Natural killer cell treated with Interleukin-12 subunit alpha and Interleukin-12 subunit beta and Interleukin-15 and Interleukin-18, amount 100 ng/mL, for 72 hours (primary cell): ENCODE data around the gene LHX6. TPM values are rescaled to one million over a fixed set of nuclear protein-coding genes. Genes with fewer than 3 reads are reported as not detected.

ENCODE experiments used
- ATAC-seq, 2 donors: fragments of 150-1000 bp; cut with Tn5 transposase in 1 of 2; sonication (Bioruptor Pico), chemical (Tn5 transposase) in 1 of 2; 2 replicates each; pipeline ENCODE4 v1.10.0; 2021
- DNase-seq: peaks from one replicate; pipeline ENCODE4 v3.0.0; 2022; ENCODE audit warnings: low spot score
- H3K27ac Mint-ChIP-seq, 2 donors: 1 replicate in 1 of 2; 2 replicates in 1 of 2; pipeline ENCODE4 v1.8.0; 2022; ENCODE audit warnings: mixed read lengths in 2 of 2, mild to moderate bottlenecking in 1 of 2, moderate library complexity in 1 of 2
- H3K27me3 Mint-ChIP-seq, 2 donors: 1 replicate in 1 of 2; 2 replicates in 1 of 2; pipeline ENCODE4 v1.8.0; 2022; ENCODE audit warnings: mixed read lengths in 2 of 2
- H3K36me3 Mint-ChIP-seq: one replicate; pipeline ENCODE4 v1.8.0; 2022; ENCODE audit warnings: mixed read lengths
- H3K4me1 Mint-ChIP-seq, 2 donors: 1 replicate in 1 of 2; 2 replicates in 1 of 2; pipeline ENCODE4 v1.8.0; 2022; ENCODE audit warnings: low read depth in 2 of 2, mixed read lengths in 2 of 2, mild to moderate bottlenecking in 1 of 2
- H3K4me3 Mint-ChIP-seq: one replicate; pipeline ENCODE4 v1.8.0; 2022; ENCODE audit warnings: mixed read lengths
- H3K9me3 Mint-ChIP-seq: 2 replicates; pipeline ENCODE4 v1.8.0; 2022; ENCODE audit warnings: mixed read lengths
- total RNA-seq, 2 donors: library from RNA; stranded (reverse); gene quantifications; one replicate each; pipeline ENCODE4 v1.2.3, GENCODE V29; 2022

The LHX6 gene
- total RNA-seq, 2 donors from 2014 or later, result not detected

DNA sequence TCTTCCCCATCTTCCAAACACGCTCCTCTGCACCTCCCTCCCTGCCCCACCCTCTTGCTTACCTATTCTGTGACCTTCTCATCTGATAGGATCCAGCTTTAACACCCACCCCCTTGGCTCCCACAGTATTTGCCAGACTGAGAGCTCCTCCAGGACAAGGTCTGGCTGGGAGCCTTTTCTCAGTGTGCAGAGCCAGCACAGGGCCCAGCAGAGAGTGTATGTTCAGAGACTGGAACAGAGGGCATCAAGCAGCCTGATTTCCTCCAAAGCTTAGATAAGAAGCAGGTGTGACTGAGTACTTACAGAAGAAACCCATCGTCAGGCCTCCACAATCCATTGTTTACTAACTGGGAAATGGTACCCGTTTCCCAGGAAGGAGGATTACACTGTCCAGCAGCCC, 26.6 kb downstream of the LHX6 start:
- ATAC-seq, result no peak
- no peak overlapping the region for H3K4me3 Mint-ChIP-seq
- DNase-seq, result no peak

GRCh38 chr9:122201641-122202040, 27.1 kb downstream of the LHX6 start:
- DNase-seq (no peak), ATAC-seq (no peak)
- Mint-ChIP-seq H3K27me3 (peaks cover 0 to 7% of the 10 kb centered on the region in 2 donors), H3K27ac (no peak overlapping the region), H3K4me1 (no peaks in the 10 kb centered on the region), H3K36me3 (no peaks in the 10 kb centered on the region), H3K4me3 (no peak overlapping the region), H3K9me3 (no peaks in the 10 kb centered on the region)

More for the DNA sequence above, 26.6 kb downstream of the LHX6 start:
- Mint-ChIP-seq H3K27me3 (peaks cover 3 to 4% of the 10 kb centered on the region in 2 donors), H3K9me3 (no peaks in the 10 kb centered on the region), H3K36me3 (no peaks in the 10 kb centered on the region), H3K27ac (no peak overlapping the region), H3K4me1 (no peaks in the 10 kb centered on the region)

GRCh38 chr9:122200960-122201595, 27.7 kb downstream of the LHX6 start:
- no peak overlapping the region for H3K27ac Mint-ChIP-seq
- no peak overlapping the region for H3K4me3 Mint-ChIP-seq
- no peak for ATAC-seq
- H3K9me3 Mint-ChIP-seq, result no peaks in the 10 kb centered on the region
- no peaks in the 10 kb centered on the region for H3K36me3 Mint-ChIP-seq
- H3K4me1 Mint-ChIP-seq, result no peaks in the 10 kb centered on the region
- no peak for DNase-seq
- peaks cover 0 to 7% of the 10 kb centered on the region in 2 donors for H3K27me3 Mint-ChIP-seq

DNA sequence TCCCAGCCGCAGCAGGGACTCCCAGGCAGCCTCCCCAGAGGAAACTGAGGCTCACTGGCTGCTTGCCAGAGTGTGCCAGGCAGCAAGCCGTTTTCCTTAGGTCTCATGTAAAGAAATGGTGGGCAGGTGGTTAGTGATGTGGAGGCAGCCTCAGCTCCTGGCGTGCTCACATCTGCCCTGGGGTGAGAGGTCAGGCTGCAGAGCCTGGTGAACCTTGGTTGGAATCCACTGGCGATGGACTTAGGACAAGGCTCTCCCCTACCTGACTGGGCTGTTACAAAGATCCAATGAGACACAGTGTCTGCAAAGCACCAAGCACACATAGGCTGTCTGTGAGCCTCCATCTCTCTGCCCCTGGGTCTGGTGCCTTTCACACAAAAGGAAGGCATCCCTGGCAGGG, 30.9 kb downstream of the LHX6 start:
- no peak overlapping the region for H3K27ac Mint-ChIP-seq
- H3K36me3 Mint-ChIP-seq, result no peaks in the 10 kb centered on the region
- no peak overlapping the region for H3K4me3 Mint-ChIP-seq
- no peak for DNase-seq
- no peaks in the 10 kb centered on the region for H3K4me1 Mint-ChIP-seq
- no peaks in the 10 kb centered on the region for H3K9me3 Mint-ChIP-seq
- no peak for ATAC-seq
- H3K27me3 Mint-ChIP-seq, result peaks cover 0 to 15% of the 10 kb centered on the region in 2 donors

DNA sequence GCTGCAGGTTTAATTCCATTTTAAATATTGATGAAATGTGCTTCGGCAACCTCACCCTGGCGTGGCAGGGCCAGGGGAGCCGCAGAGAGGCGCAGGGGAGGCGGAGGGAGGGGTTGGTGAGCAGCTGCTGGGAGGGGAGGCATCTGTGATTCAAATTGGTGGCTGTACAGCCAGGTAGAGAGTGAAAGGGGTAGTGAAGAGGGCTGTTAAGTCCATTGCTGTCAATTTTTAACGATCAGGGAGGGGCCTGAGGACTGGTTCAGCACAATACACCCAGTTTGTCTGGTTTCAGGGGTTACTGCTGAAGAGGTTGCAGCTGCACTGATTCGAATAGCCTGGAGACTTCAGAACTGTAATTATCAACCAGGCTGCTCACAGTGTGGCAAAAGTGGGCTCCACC, 31.3 kb downstream of the LHX6 start:
- Mint-ChIP-seq H3K27me3 (peaks cover 0 to 15% of the 10 kb centered on the region in 2 donors), H3K27ac (no peak overlapping the region), H3K4me3 (no peak overlapping the region), H3K4me1 (no peaks in the 10 kb centered on the region), H3K36me3 (no peaks in the 10 kb centered on the region), H3K9me3 (no peaks in the 10 kb centered on the region)
- ATAC-seq (no peak), DNase-seq (no peak)

- H3K9me3 Mint-ChIP-seq, result no peaks in the 10 kb centered on the region
- no peak overlapping the region for H3K4me3 Mint-ChIP-seq
- ATAC-seq, result no peak
- H3K4me1 Mint-ChIP-seq, result peaks cover 0 to 4% of the 10 kb centered on the region in 2 donors
- H3K27me3 Mint-ChIP-seq, result peaks cover 0 to 15% of the 10 kb centered on the region in 2 donors
- DNase-seq, result no peak
- no peak overlapping the region for H3K27ac Mint-ChIP-seq
- no peaks in the 10 kb centered on the region for H3K36me3 Mint-ChIP-seq
Observed at GRCh38 chr9:122195875-122196274, 32.9 kb downstream of the LHX6 start.

DNA sequence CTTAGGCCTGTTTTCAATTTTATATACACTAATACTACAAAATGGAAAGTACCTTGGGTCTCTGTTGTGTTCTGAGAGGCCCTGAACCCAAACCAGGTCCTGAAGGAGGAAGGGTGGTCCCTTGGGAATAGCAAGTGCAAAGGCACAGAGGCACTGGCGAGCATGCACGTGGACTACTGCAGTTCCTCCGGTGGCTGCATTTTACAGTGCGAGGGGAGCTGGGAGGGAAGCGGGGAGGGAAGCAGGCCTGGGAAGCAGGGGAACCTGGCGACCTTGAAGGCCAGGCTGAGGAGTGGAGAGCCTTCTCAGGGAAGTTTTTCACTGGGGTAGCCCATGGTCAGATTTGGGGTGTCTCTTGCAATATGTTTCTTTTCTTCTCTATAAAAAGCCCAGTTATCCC, 35.1 kb downstream of the LHX6 start:
- H3K4me3 Mint-ChIP-seq, result no peak overlapping the region
- H3K27me3 Mint-ChIP-seq, result peaks cover 0 to 15% of the 10 kb centered on the region in 2 donors
- no peak for ATAC-seq
- no peak for DNase-seq
- H3K9me3 Mint-ChIP-seq, result no peaks in the 10 kb centered on the region
- H3K4me1 Mint-ChIP-seq, result peaks cover 0 to 4% of the 10 kb centered on the region in 2 donors
- H3K27ac Mint-ChIP-seq, result no peak overlapping the region
- H3K36me3 Mint-ChIP-seq, result no peaks in the 10 kb centered on the region

DNA sequence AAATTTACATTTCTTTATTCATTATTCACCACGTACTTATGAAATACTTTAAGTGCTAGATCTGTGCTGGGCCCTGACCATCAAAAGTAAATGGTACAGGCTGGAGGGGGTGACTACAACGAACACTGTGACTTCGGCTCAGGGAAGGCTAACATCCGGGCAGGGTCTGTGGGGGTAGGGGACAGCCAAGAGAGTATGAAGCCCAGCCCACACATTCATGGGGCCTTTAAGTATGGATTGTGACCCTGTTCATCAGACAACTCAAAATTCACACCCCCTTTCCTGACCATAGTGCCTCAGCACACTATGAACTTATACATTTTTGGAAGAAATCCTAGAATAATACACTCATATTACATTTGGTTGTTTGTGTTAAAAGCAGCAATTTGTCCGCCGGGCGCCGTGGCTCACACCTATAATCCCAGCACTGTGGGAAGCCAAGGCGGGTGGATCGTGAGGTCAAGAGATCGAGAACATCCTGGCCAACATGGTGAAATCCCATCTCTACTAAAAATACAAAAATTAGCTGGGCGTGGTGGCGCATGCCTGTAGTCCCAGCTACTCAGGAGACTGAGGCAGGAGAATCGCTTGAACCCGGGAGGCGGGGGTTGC, 35.7 kb downstream of the LHX6 start:
- no peaks in the 10 kb centered on the region for H3K9me3 Mint-ChIP-seq
- H3K27ac Mint-ChIP-seq, result no peak overlapping the region
- ATAC-seq (no peak), DNase-seq (no peak)
- H3K4me3 Mint-ChIP-seq, result no peak overlapping the region
- peaks cover 0 to 4% of the 10 kb centered on the region in 2 donors for H3K4me1 Mint-ChIP-seq
- no peaks in the 10 kb centered on the region for H3K36me3 Mint-ChIP-seq
- H3K27me3 Mint-ChIP-seq, result peaks cover 0 to 15% of the 10 kb centered on the region in 2 donors

- Mint-ChIP-seq H3K9me3 (no peaks in the 10 kb centered on the region), H3K27ac (no peak overlapping the region), H3K27me3 (peaks cover 0 to 14% of the 10 kb centered on the region in 2 donors), H3K36me3 (no peaks in the 10 kb centered on the region), H3K4me1 (peaks cover 0 to 4% of the 10 kb centered on the region in 2 donors), H3K4me3 (no peak overlapping the region)
- DNase-seq (no peak), ATAC-seq (peak in 1 of 2 donors; percentile 40)
Observed at GRCh38 chr9:122192261-122192875, 36.4 kb downstream of the LHX6 start.

GRCh38 chr9:122191584-122191983, 37.2 kb downstream of the LHX6 start:
- H3K4me3 Mint-ChIP-seq, result no peak overlapping the region
- no peak overlapping the region for H3K27ac Mint-ChIP-seq
- H3K4me1 Mint-ChIP-seq, result peaks cover 0 to 4% of the 10 kb centered on the region in 2 donors
- H3K9me3 Mint-ChIP-seq, result no peaks in the 10 kb centered on the region
- H3K27me3 Mint-ChIP-seq, result peaks cover 0 to 7% of the 10 kb centered on the region in 2 donors
- ATAC-seq (no peak), DNase-seq (no peak)
- no peaks in the 10 kb centered on the region for H3K36me3 Mint-ChIP-seq

DNA sequence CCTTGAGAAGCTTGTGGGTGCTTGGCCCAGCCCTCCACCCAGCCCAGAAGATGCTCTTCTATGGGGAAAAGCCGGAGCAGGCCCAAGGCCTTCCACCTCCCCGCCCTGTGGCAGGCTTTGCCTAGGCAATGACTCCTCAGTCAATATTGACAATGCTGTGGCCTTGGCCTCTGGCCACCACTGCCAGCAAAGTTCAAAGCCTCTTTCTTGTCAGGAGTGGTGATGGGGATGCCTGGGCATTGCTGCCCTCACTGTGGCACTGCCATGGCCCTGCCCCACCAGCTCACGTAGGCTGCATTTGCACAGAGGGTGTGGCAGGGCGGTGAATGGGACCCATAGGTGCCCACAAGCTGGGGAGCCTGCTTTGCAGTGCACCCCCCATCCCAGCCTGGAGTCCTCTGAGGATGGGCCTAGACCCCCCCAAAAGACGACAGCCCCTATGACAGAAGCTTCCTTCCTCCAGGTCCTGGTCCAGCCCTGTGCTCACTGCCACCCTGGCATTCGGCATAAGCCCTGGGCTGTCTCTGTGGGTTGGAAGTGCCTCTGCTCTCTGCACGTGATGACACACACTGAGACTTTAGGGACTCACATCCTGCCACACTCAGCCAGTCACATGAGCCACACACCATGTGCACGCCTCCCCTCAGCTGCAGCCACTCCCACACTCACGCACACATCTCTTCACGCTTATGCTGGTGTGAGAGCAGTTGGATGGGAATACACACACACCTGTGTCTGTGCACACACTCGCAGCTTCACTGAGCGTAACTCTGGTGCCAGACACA, 38.0 kb downstream of the LHX6 start:
- H3K4me3 Mint-ChIP-seq, result no peak overlapping the region
- peaks cover 0 to 7% of the 10 kb centered on the region in 2 donors for H3K27me3 Mint-ChIP-seq
- H3K9me3 Mint-ChIP-seq, result no peaks in the 10 kb centered on the region
- H3K36me3 Mint-ChIP-seq, result no peaks in the 10 kb centered on the region
- ATAC-seq, result peak; percentile 4 to 25
- peaks cover 0 to 4% of the 10 kb centered on the region in 2 donors for H3K4me1 Mint-ChIP-seq
- no peak for DNase-seq
- no peak overlapping the region for H3K27ac Mint-ChIP-seq

DNA sequence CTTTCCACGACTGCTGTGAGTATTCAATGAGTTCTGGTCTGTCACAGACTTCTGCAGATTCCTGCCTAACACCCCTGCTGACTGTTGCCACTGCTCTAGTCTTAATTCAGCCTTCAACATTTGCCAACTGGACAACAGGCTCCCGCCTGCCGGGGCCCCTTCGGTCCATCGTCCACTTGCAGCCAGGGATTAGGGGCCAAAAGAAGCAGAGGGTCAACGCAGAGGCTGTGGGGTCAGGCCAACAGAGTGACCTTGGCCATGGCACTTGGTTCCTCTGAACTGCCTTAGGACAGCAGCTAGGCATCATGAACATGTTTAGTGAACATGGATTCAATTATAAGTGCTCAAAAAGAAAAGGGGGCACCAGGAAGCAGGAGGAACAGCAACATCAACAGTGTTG, 40.4 kb downstream of the LHX6 start:
- H3K36me3 Mint-ChIP-seq, result no peaks in the 10 kb centered on the region

DNA sequence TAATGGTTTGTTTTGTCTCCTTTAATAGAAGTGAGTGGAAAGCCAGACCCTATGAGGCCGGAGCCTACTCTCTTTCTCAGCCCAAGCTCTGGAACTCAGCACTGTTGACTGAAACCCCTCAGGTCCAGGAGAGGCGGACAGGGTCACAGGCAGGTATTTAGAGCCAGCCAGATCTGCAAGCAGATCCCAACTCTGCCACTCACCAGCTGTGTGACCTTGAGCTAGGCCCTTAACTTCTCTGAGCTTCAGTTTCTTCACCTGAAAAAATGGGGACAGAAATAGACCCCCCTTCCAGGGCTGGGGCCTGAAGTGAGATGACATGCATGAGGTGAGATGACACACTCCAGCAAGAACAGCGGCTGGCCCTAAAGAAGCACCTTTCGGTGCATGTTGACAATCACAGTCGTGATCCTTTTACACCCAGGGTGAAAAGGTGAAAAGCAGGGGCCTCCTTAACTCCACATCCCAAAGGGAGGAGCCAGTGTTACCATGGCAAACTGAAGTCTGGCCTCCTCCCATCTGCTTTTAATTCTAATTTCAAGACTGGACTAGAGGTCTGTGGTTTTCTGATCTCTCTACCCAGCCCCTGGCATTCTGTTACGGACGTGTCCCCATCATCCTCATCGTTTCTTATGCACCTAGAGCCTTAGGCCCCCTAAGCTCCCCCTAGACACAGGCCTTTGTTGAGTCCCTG, 41.8 kb downstream of the LHX6 start:
- H3K27ac Mint-ChIP-seq, result no peak overlapping the region
- no peaks in the 10 kb centered on the region for H3K36me3 Mint-ChIP-seq
- peaks cover 2 to 11% of the 10 kb centered on the region in 2 donors for H3K27me3 Mint-ChIP-seq
- ATAC-seq (no peak), DNase-seq (no peak)
- H3K4me3 Mint-ChIP-seq, result no peak overlapping the region
- peaks cover 0 to 4% of the 10 kb centered on the region in 2 donors for H3K4me1 Mint-ChIP-seq
- H3K9me3 Mint-ChIP-seq, result no peaks in the 10 kb centered on the region

More for the DNA sequence above, 40.4 kb downstream of the LHX6 start:
- ATAC-seq (no peak), DNase-seq (no peak)
- Mint-ChIP-seq H3K27ac (no peak overlapping the region), H3K9me3 (no peaks in the 10 kb centered on the region), H3K4me3 (no peak overlapping the region), H3K27me3 (peaks cover 0 to 3% of the 10 kb centered on the region in 2 donors), H3K4me1 (peaks cover 0 to 4% of the 10 kb centered on the region in 2 donors)
